GM21360 (cell line): ENCODE measurements around the gene VMP1.
"Not testable (repeated sequence)": the region's sequence is repeated elsewhere in the genome, so short reads cannot be mapped to it uniquely, and the experiment has no call there.

Source experiments
- ATAC-seq: cut with Tn5 transposase; IDR thresholded peaks from one replicate; pipeline ENCODE4 v1.9.1; 2021; ENCODE audit warnings: mild to moderate bottlenecking, moderate library complexity; ENCODE audit not compliant: unreplicated experiment

VMP1 gene

GRCh38 chr17:59753522-59754467, 46.3 kb downstream of the VMP1 start:
- ATAC-seq = peak; percentile 54

- ATAC-seq = no peak
These were observed 47.1 kb downstream of the VMP1 start for GRCh38 chr17:59754552-59754951.

- not testable (repeated sequence) for ATAC-seq
These were observed 47.6 kb downstream of the VMP1 start for GRCh38 chr17:59755069-59755468.

- no peak for ATAC-seq
These were observed 48.9 kb downstream of the VMP1 start for GRCh38 chr17:59756236-59756818.

- ATAC-seq = no peak
These were observed 49.6 kb downstream of the VMP1 start for GRCh38 chr17:59757043-59757442.

- ATAC-seq = no peak
These were observed 50.0 kb downstream of the VMP1 start for GRCh38 chr17:59757470-59757869.

- ATAC-seq = no peak
These were observed 50.5 kb downstream of the VMP1 start for GRCh38 chr17:59757881-59758385.

GRCh38 chr17:59758998-59759651, 51.7 kb downstream of the VMP1 start:
- not testable (repeated sequence) for ATAC-seq

- ATAC-seq = no peak
These were observed 52.7 kb downstream of the VMP1 start for GRCh38 chr17:59760160-59760559.

- no peak for ATAC-seq
These were observed 54.1 kb downstream of the VMP1 start for GRCh38 chr17:59761385-59762048.

- no peak for ATAC-seq
These were observed 54.8 kb downstream of the VMP1 start for GRCh38 chr17:59762049-59762823.

GRCh38 chr17:59762824-59763374, 55.4 kb downstream of the VMP1 start:
- no peak for ATAC-seq

- no peak for ATAC-seq
These were observed 56.4 kb downstream of the VMP1 start for GRCh38 chr17:59763861-59764260.

GRCh38 chr17:59764292-59764741, 56.9 kb downstream of the VMP1 start:
- ATAC-seq = no peak

GRCh38 chr17:59765038-59765437, 57.6 kb downstream of the VMP1 start:
- no peak for ATAC-seq

GRCh38 chr17:59766491-59766890, 59.0 kb downstream of the VMP1 start:
- no peak for ATAC-seq

- no peak for ATAC-seq
These were observed 59.7 kb downstream of the VMP1 start for GRCh38 chr17:59767176-59767575.

- no peak for ATAC-seq
These were observed 62.4 kb downstream of the VMP1 start for GRCh38 chr17:59769887-59770286.

- ATAC-seq = no peak
These were observed 63.6 kb downstream of the VMP1 start for GRCh38 chr17:59771093-59771492.
